ENCODE results near the gene IRAG1. TPM values are rescaled to one million over a fixed set of nuclear protein-coding genes. Genes with fewer than 3 reads are reported as not detected.

Gene IRAG1
- total RNA-seq, 2 experiments from 2014 or later, result 0.08 TPM; not detected in 1

DNA sequence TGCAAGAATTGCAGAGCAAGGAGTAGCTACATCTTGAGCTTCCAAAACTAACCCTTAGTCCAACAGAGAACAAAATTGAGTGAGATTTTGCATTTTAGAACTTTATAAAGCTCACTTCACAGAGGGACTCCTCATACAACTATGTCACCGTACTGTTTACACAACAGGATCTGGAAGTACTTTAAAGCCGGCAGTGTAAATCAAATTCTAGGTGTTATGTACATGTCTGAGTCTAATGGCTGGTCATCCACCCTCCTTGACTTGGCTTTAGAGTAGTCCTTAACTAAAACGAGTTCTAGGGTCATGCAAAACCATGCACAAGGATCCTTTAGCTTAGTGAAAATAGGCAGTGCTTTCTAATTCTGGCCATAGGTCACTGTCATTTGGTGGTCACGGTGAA lies 23.5 kb downstream of the IRAG1 start:
- CTCF ChIA-PET, result no interaction called here
- no peaks in the 10 kb centered on the region for H3K9me3 Mint-ChIP-seq
- peaks cover 34% of the 10 kb centered on the region for H3K27me3 Mint-ChIP-seq
- no peak overlapping the region for H3K4me3 Mint-ChIP-seq
- DNase-seq, result no peak
- POLR2A ChIA-PET, result no interaction called here
- H3K4me1 Mint-ChIP-seq, result peaks cover under 1% of the 10 kb centered on the region
- H3K27ac Mint-ChIP-seq, result no peak overlapping the region
- no peaks in the 10 kb centered on the region for H3K36me3 Mint-ChIP-seq (ENCODE audit: low read depth)

DNA sequence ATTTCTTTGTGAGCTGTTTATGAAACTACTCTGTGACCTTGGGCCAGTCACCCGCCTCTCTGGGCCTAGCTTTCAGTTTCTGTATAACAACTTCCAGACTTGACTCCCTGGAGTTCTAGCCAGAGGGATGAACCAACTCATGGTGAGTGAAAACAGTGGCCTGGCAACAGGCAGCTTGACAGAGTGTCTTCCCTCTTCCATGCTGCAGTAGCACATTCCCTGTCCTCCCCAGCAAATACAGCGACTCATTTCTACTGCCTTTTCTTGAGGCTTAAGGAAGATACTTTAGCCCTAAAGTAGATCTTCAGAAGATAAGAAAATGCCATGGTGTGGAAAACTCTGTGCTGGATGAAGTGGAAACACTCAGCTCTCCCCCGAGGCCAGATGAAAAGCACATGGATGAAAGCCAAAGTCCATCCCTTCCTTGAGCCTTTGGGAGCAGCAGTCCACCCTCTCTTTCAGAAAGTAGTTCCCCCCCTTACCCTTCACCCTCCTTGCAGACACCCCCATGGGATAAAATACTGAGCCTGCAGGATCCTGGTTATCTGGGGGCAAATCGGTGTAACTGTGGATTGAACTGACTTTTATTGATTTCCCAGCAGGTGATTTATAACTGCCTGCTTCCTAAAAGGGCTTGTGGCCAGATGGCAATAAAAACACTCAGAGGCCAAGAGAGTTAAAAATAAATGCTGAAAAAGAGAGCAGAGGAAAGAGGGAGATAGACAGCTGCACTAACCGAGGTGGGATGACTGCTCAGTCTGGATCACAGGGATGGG lies 24.1 kb downstream of the IRAG1 start:
- POLR2A ChIA-PET, result no interaction called here
- DNase-seq, result no peak
- Mint-ChIP-seq H3K36me3 (ENCODE audit: low read depth) (no peaks in the 10 kb centered on the region), H3K4me3 (no peak overlapping the region), H3K27me3 (peaks cover 30% of the 10 kb centered on the region), H3K4me1 (no peaks in the 10 kb centered on the region), H3K9me3 (no peaks in the 10 kb centered on the region), H3K27ac (no peak overlapping the region)
- CTCF ChIA-PET, result no interaction called here

DNA sequence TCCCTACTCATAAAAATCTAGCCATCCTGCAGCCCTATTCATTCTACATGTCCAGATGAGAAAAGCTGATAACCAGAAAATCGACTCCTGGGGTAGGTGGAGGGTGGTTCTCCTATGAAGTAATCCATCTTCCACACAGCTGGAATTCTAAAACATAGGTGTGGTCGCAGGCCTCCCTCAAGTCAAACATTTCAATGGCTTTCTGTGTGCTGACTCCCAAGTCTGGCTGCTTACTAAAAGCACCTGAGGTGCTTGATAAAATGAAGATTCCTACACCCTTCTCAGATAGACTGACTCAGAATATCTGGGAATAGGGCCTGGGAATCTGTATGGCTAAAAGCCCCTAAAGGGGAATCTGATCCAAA lies 26.1 kb downstream of the IRAG1 start:
- Mint-ChIP-seq H3K4me1 (no peaks in the 10 kb centered on the region), H3K27me3 (peaks cover 16% of the 10 kb centered on the region), H3K27ac (no peak overlapping the region), H3K36me3 (ENCODE audit: low read depth) (no peaks in the 10 kb centered on the region), H3K9me3 (no peaks in the 10 kb centered on the region), H3K4me3 (no peak overlapping the region)
- CTCF ChIA-PET, result no interaction called here
- POLR2A ChIA-PET, result no interaction called here
- no peak for DNase-seq

DNA sequence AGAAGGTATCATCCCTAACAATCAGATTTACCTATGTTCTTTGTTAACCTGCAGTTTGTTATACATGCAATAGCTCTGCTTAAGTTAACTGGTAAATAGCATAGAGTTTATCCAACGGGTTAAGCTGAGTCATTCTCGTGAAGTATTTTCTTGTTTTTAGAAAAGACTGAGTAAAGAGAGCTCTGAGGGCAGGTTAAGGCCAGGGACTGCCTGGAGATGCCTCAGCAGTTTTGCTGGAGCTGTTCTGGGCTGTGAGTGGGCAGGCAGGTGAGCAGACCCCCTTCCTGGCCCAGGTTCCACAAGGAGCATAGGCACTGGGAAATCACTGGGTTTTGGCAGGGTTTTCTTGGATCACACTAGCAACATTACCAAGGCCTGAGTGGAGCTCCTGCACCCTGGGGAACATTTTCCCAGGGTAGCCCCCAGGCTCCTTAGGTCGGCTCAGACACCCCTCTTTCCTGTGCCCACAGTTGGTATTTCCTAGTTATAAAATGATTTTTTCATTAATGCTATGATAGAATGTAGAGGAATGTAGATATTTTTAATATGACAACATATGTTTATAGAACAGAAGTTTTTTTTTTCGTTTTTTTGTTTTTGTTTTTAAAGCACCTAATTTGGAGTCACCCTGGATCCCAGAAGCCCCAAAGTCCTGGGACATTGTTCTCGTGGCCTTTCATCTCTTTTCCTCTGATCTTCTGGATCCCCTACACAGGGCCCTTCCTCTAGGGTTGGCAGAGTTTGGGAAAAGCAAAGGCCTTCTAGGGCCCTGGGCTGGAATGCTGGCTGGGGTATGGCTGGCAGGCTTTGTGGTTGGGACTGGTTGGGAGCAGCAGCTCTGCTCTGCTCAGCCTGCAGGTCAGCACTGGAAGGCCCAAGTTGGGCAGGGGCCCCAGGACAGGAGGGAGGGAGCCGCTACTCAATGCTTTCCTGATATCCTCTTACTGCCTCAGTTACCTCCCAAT lies 26.7 kb downstream of the IRAG1 start:
- CTCF ChIA-PET, result interaction anchor here (1.7 to 1.8 kb wide), 2 partner anchors 11 to 126 kb away, joined by 4 to 8 read pairs; partner anchors contain the start of gene RNF141
- no peaks in the 10 kb centered on the region for H3K9me3 Mint-ChIP-seq

DNA sequence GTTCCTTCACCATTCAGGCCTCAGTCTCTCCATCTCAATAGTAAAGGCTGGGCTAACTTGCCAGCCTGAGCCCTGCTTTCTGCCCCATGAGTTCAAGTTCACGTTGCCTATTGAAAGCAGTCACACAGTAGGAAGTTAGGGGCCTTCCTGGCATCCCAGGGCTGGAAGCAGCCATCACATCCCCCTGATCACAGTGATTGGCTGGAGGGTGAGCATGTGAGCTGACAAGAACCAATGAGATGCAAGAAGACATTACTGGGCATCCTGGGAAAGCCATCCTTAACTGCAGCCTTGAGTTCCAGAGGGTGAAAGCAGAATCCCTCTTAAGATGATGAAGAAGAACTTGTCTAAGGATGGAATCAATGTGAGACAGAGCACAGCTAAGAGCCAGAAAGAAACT lies 29.1 kb downstream of the IRAG1 start:
- Mint-ChIP-seq H3K36me3 (ENCODE audit: low read depth) (no peaks in the 10 kb centered on the region), H3K9me3 (no peaks in the 10 kb centered on the region), H3K4me1 (peaks cover 4% of the 10 kb centered on the region), H3K4me3 (no peak overlapping the region), H3K27ac (no peak overlapping the region), H3K27me3 (no peaks in the 10 kb centered on the region)
- ChIA-PET CTCF (interaction anchor here (1.0 to 1.7 kb wide), 2 partner anchors 10 to 12 kb away, joined by 3 to 7 read pairs; no protein-coding TSS in a partner anchor), POLR2A (no interaction called here)
- no peak for DNase-seq

More for the DNA sequence above, 26.7 kb downstream of the IRAG1 start:
- POLR2A ChIA-PET, result interaction anchor here (1.1 kb wide), 1 partner anchor 9 kb away, joined by 4 read pairs; no protein-coding TSS in a partner anchor
- no peak for DNase-seq
- no peak overlapping the region for H3K4me3 Mint-ChIP-seq
- H3K4me1 Mint-ChIP-seq, result no peaks in the 10 kb centered on the region
- no peaks in the 10 kb centered on the region for H3K36me3 Mint-ChIP-seq (ENCODE audit: low read depth)
- H3K27ac Mint-ChIP-seq, result no peak overlapping the region
- peaks cover 9% of the 10 kb centered on the region for H3K27me3 Mint-ChIP-seq

DNA sequence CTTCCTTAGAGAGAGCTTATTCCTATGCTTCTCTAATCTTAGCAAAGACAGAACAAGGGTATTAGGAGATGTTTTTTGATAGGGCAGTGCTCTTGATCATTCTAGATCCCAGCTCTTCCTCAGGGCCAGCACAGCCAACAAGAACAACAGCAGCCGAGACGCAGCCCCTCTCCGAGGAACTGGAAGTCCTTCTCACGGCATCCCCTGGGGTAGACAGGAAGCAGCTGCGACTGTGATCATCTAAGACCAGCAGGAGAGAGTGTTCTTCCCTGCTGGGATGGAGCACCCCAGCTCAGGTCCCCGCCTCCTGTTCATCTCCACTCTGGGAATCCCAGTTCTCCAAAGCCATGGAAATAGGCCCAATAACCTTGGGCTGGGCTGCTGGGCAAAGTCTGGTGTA lies 29.6 kb downstream of the IRAG1 start:
- DNase-seq, result no peak
- ChIA-PET POLR2A (no interaction called here), CTCF (interaction anchor here (1.0 kb wide), 1 partner anchor 72 kb away, joined by 3 read pairs; no protein-coding TSS in a partner anchor)
- H3K4me3 Mint-ChIP-seq, result no peak overlapping the region
- no peaks in the 10 kb centered on the region for H3K36me3 Mint-ChIP-seq (ENCODE audit: low read depth)
- no peak overlapping the region for H3K27ac Mint-ChIP-seq
- no peaks in the 10 kb centered on the region for H3K27me3 Mint-ChIP-seq
- H3K4me1 Mint-ChIP-seq, result peaks cover 9% of the 10 kb centered on the region
- H3K9me3 Mint-ChIP-seq, result no peaks in the 10 kb centered on the region

DNA sequence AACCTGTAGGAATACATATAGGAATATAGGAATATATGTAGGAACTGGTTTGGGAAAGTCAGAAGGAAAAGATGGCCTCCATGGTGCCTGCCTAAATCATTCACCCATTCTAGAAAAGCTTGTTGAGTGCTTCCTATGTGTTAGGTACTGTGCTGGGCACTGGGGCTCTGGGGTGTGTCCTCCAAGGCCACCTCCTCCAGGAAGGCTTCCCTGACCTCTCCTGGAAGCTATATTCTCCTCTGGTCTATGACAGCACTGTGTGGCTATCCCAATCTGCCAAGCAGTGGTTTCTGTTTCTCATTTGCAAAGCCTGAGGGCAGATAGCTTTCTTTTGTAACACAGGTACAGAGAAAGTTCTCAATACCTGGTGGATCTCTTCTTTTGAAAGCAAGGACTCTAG lies 30.2 kb downstream of the IRAG1 start:
- no peak for DNase-seq
- Mint-ChIP-seq H3K27me3 (no peaks in the 10 kb centered on the region), H3K4me3 (no peak overlapping the region), H3K36me3 (ENCODE audit: low read depth) (no peaks in the 10 kb centered on the region), H3K9me3 (no peaks in the 10 kb centered on the region), H3K27ac (no peak overlapping the region), H3K4me1 (peaks cover 15% of the 10 kb centered on the region)
- ChIA-PET POLR2A (interaction anchor here (1.4 kb wide), 1 partner anchor 9 kb away, joined by 3 read pairs; no protein-coding TSS in a partner anchor), CTCF (interaction anchor here (1.0 kb wide), 1 partner anchor 73 kb away, joined by 3 read pairs; no protein-coding TSS in a partner anchor)

DNA sequence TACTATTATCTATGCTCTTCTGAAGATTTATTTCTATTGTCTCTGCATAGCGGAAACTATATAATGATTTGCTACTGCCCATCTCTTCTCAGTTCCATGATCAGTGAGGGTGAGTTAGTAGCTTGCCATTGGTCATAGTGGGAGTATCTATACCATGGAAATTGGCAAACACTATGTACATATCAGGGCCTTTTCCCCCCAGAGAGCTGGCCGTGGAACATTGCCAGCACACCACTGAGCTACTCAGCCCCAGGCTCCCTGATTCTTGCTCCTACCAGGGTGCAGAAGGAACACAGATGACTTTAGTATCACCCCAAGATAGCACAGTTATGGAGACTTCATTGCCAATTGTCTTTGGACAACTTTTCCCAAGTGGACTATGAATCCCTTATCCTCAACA lies 33.2 kb downstream of the IRAG1 start:
- no peak for DNase-seq
- CTCF ChIA-PET, result interaction anchor here (0.8 to 1.9 kb wide), 4 partner anchors 23 to 254 kb away, joined by 3 to 5 read pairs (median 4); partner anchors contain the start of gene RNF141
- Mint-ChIP-seq H3K4me1 (peaks cover 35% of the 10 kb centered on the region), H3K36me3 (ENCODE audit: low read depth) (no peaks in the 10 kb centered on the region), H3K27me3 (no peaks in the 10 kb centered on the region), H3K9me3 (no peaks in the 10 kb centered on the region), H3K4me3 (no peak overlapping the region), H3K27ac (no peak overlapping the region)
- POLR2A ChIA-PET, result interaction anchor here (0.5 kb wide), 1 partner anchor 178 kb away, joined by 3 read pairs; no protein-coding TSS in a partner anchor

DNA sequence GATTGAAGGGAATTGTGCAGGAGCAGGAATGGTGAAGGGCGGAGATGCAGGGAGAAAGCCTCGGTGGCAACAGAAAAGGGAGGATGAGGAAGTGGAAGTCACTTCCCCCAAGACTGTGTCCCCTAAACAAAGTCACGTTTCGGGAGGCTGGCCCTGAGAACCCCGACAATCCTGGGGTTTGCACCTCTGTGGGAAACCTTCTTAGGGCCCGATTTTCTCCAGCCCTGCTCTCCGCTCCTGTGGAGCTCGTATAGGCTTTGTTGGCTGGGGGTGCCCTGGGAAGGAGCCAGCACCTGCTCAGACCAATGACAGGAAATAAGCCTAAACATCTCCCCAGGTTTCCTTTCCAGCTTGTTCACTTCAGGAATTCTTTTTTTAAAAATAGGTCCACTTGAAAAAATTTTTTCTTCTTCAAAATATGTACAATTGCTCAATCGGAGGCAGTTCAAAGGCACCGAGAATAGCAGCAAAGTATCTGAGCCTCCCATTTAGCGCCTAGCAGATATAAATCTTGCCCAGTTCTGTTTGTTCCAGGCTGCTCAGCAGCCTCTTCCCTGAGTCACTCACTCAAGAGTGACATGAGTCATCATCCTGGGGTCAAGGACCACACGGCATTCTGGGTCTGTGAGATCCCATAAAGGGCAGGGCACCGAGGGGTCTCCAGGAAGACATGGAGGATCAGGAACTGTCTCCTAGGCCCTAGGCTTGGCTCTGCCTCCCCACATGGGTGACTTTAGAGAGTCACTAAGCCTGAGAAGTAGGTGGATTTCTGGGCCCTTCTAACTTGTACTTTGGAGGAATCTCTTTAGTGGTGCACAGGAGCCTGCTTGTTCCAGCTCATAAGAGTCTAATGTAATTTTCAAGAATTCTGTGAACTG lies 34.0 kb downstream of the IRAG1 start:
- no peak for DNase-seq
- POLR2A ChIA-PET, result no interaction called here

DNA sequence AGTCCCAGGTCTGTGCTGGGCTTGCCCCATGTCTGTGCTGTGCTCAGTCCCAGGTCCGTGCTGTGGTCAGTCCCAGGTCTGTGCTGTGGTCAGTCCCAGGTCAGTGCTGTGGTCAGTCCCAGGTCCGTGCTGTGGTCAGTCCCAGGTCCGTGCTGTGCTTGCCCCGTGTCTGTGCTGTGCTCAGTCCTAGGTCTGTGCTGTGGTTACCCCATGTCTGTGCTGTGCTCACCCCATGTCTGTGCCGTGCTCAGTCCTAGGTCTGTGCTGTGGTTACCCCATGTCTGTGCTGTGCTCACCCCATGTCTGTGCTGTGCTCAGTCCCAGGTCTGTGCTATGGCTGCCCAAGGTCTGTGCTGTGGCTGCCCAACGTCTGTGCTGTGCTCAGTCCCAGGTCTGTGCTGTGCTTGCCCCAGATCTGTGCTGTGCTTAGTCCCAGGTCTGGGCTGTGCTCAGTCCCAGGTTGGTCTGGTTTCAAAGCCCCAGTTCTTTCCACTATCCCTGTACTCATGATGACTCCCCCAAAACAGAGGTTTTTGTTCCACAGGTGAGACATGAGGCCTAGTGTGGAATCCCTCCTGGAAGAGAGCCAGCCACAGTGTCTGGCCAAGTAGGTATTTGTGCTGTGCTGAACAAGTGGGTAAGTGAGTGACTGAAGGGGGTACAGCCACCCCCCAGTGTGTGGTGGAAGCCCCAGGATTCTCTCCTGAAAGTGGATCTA lies 34.8 kb downstream of the IRAG1 start:
- H3K27ac Mint-ChIP-seq, result no peak overlapping the region
- H3K9me3 Mint-ChIP-seq, result no peaks in the 10 kb centered on the region
- no peaks in the 10 kb centered on the region for H3K27me3 Mint-ChIP-seq
- H3K36me3 Mint-ChIP-seq (ENCODE audit: low read depth), result no peaks in the 10 kb centered on the region
- no peak overlapping the region for H3K4me3 Mint-ChIP-seq
- peaks cover 47% of the 10 kb centered on the region for H3K4me1 Mint-ChIP-seq
- POLR2A ChIA-PET, result interaction anchor here (0.8 to 1.7 kb wide), 2 partner anchors 117 to 202 kb away, joined by 3 to 5 read pairs; partner anchors contain the start of gene RNF141
- CTCF ChIA-PET, result interaction anchor here (1.9 to 9.6 kb wide), 2 partner anchors 118 to 244 kb away, joined by 5 to 135 read pairs; partner anchors contain the start of gene RNF141
- no peak for DNase-seq

More for the DNA sequence above, 34.0 kb downstream of the IRAG1 start:
- CTCF ChIA-PET, result interaction anchor here (1.9 kb wide), 2 partner anchors 119 to 253 kb away, joined by 5 read pairs; partner anchors contain the start of gene RNF141
- Mint-ChIP-seq H3K9me3 (no peaks in the 10 kb centered on the region), H3K27ac (no peak overlapping the region), H3K4me3 (no peak overlapping the region), H3K4me1 (peaks cover 42% of the 10 kb centered on the region), H3K36me3 (ENCODE audit: low read depth) (no peaks in the 10 kb centered on the region), H3K27me3 (no peaks in the 10 kb centered on the region)

DNA sequence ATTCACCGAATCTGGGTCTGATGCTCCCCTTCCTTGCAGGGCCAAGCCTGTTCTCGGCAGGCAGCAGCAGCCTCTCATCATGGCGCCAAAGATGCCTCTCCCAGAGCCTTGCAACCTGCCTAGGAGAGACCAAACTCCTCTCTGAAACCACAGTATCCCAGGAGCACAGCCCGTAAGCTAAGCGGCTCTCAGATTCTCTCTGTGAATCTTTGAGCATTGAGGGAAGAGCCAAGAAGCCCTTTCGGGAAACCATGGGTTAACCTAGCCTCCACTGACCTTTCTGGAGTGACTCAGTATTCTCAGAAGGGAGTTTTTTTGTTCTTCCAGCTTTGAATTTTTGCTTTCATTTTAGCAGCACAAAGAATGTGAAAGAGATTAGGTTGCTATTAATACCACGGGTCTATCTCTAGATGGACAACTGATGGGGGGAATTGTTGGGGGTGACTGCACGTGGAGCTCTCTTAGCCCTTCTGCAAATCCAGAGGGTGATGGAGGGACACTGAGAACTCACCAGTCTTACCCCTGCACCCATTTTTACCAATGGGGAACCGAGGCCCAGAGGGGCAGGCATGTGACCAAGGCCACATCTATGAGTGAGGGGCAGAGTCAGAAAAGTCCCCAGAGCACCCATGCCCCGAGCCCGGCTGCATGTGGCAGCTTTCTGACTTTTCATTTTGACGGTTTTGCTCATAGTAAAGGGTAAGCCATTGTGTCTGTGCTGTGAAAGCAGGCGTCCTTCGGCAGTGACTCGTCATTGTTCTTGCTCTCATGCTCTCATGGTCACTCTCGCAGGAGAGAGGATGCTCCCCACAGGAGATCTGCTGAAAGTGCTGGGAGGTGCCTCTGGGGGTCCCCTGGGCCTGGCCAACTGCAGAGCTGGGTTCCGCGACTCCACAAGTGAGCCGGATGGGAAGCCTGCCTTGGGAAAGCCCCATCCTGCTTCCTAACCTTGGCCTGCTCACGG lies 36.0 kb downstream of the IRAG1 start:
- no peaks in the 10 kb centered on the region for H3K27me3 Mint-ChIP-seq
- no peak overlapping the region for H3K4me3 Mint-ChIP-seq
- ChIA-PET POLR2A (interaction anchor here (0.8 to 1.7 kb wide), 3 partner anchors 8 to 201 kb away, joined by 3 to 5 read pairs (median 4); partner anchors contain the start of gene RNF141), CTCF (interaction anchor here (1.0 to 9.6 kb wide), 3 partner anchors 243 to 255 kb away, joined by 3 to 135 read pairs (median 3); no protein-coding TSS in a partner anchor)
- no peaks in the 10 kb centered on the region for H3K9me3 Mint-ChIP-seq
- no peaks in the 10 kb centered on the region for H3K36me3 Mint-ChIP-seq (ENCODE audit: low read depth)
- H3K4me1 Mint-ChIP-seq, result peaks cover 47% of the 10 kb centered on the region
- peak overlapping the region; percentile 22 for H3K27ac Mint-ChIP-seq
- no peak for DNase-seq
